ENCODE data around the gene SNX5. TPM values are rescaled to one million over a fixed set of nuclear protein-coding genes. Genes with fewer than 3 reads are reported as not detected.

Gene SNX5
- total RNA-seq, 1 donor, result 114 TPM

- H3K4me3 ChIP-seq (ENCODE audit: low read depth, low read length), result no peak overlapping the region
- no peak for DNase-seq (ENCODE audit: low read depth)
- no peak for TF ChIP-seq CTCF (IDR thresholded peaks at IDR 0.05; ENCODE audit: insufficient read depth, low read depth, low read length)
Observed at GRCh38 chr20:17901971-17902370, 66.6 kb downstream of the SNX5 start.

- peak; percentile 97 for TF ChIP-seq CTCF (IDR thresholded peaks at IDR 0.05; ENCODE audit: insufficient read depth, low read depth, low read length)
- peak; percentile 78 for DNase-seq (ENCODE audit: low read depth)
- H3K4me3 ChIP-seq (ENCODE audit: low read depth, low read length), result no peak overlapping the region
Observed at GRCh38 chr20:17898548-17898994, 70.0 kb downstream of the SNX5 start.

- no peak overlapping the region for H3K4me3 ChIP-seq (ENCODE audit: low read depth, low read length)
- no peak for DNase-seq (ENCODE audit: low read depth)
- TF ChIP-seq CTCF (IDR thresholded peaks at IDR 0.05; ENCODE audit: insufficient read depth, low read depth, low read length), result no peak
Observed at GRCh38 chr20:17897566-17898307, 70.9 kb downstream of the SNX5 start.

- no peak for DNase-seq (ENCODE audit: low read depth)
- TF ChIP-seq CTCF (IDR thresholded peaks at IDR 0.05; ENCODE audit: insufficient read depth, low read depth, low read length), result no peak
- no peak overlapping the region for H3K4me3 ChIP-seq (ENCODE audit: low read depth, low read length)
Observed at GRCh38 chr20:17896771-17897369, 71.7 kb downstream of the SNX5 start.

- no peak overlapping the region for H3K4me3 ChIP-seq (ENCODE audit: low read depth, low read length)
- TF ChIP-seq CTCF (IDR thresholded peaks at IDR 0.05; ENCODE audit: insufficient read depth, low read depth, low read length), result no peak
- DNase-seq (ENCODE audit: low read depth), result no peak
Observed at GRCh38 chr20:17896193-17896723, 72.3 kb downstream of the SNX5 start.

DNA sequence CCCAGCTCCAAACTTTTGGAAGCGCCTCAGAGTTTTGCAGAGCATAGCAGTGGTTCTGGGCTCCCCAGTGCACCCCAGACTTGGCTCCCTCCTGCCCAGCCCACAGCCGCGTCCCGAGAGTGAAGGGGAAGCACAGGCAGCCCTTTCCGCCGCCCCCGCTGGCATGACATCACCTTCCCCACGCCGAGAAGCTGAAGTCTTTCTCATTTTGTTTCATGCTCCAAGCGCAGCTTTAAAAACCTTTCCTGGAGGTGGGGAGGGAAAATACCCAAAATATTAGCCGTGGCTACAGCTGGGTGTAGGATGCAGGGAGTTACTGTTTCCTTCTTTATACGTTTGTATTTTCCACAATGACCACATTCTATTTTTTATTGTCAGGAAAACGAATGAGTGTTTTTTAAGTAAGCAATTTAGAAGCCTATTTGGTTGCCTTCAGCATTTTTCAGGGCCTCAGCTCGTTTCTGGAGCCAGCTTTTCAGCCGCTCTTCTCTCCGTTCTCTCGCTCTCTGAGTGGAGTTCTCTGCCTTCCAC, 72.9 kb downstream of the SNX5 start:
- TF ChIP-seq CTCF (IDR thresholded peaks at IDR 0.05; ENCODE audit: insufficient read depth, low read depth, low read length), result no peak
- peak overlapping the region; percentile 49 for H3K4me3 ChIP-seq (ENCODE audit: low read depth, low read length)
- peak; percentile 61 for DNase-seq (ENCODE audit: low read depth)

All from fibroblast of villous mesenchyme (primary cell).